HUES64 (cell line): ENCODE results near the gene CHRNE.
A peak's percentile ranks its signal among the peaks of the same experiment; 100 is the strongest.

Source experiments
- H3K27ac ChIP-seq: 2 replicates; pipeline ENCODE4 v1.7.0; 2013; ENCODE audit warnings: low read depth, low read length, inconsistent platforms
- H3K27me3 ChIP-seq: 2 replicates; pipeline ENCODE4 v1.6.1; 2013; ENCODE audit warnings: mild to moderate bottlenecking, low read length; ENCODE audit not compliant: insufficient read depth
- H3K36me3 ChIP-seq: 2 replicates; pipeline ENCODE4 v1.6.1; 2013; ENCODE audit warnings: mild to moderate bottlenecking, low read length; ENCODE audit not compliant: insufficient read depth
- H3K4me1 ChIP-seq: 2 replicates; pipeline ENCODE4 v1.6.1; 2013; ENCODE audit warnings: mild to moderate bottlenecking, low read length, moderate library complexity; ENCODE audit not compliant: insufficient read depth
- H3K4me3 ChIP-seq: 2 replicates; pipeline ENCODE4 v1.5.1; 2013; ENCODE audit warnings: mild to moderate bottlenecking, low read length, moderate library complexity
- H3K9ac ChIP-seq: 2 replicates; pipeline ENCODE4 v1.6.1; 2013; ENCODE audit warnings: mild to moderate bottlenecking, low read depth, low read length
- H3K9me3 ChIP-seq: 2 replicates; pipeline ENCODE4 v1.6.1; 2013; ENCODE audit warnings: low read depth, low read length; ENCODE audit not compliant: insufficient read depth
- WGBS: fragments of 150-250, 120-280 bp; methylation state at CpG from one replicate; pipeline ENCODE4 v1.1.7; 2013; ENCODE audit warnings: missing lambda C conversion rate; 5-methylcytosine and 5-hydroxymethylcytosine counted together

Gene CHRNE

GRCh38 chr17:4939546-4939795 is 36.6 kb upstream of the CHRNE start:
- Histone ChIP-seq H3K36me3 (peaks cover 48% of the 10 kb centered on the region), H3K27ac (peak overlapping the region; percentile 90), H3K9me3 (no peaks in the 10 kb centered on the region), H3K4me1 (peaks cover 13% of the 10 kb centered on the region; the same call in 1 of the 2 replicates), H3K27me3 (no peaks in the 10 kb centered on the region), H3K4me3 (peak overlapping the region; percentile 70), H3K9ac (peak overlapping the region; percentile 89)
- 1% methylated on average over 16 of the region's 16 CpGs for WGBS

- Histone ChIP-seq H3K36me3 (peaks cover 43% of the 10 kb centered on the region), H3K27me3 (no peaks in the 10 kb centered on the region), H3K9ac (peak overlapping the region; percentile 89), H3K4me3 (peak overlapping the region; percentile 70), H3K9me3 (no peaks in the 10 kb centered on the region), H3K4me1 (peaks cover 13% of the 10 kb centered on the region; the same call in 1 of the 2 replicates), H3K27ac (peak overlapping the region; percentile 90)
- 70% methylated on average over 19 of the region's 19 CpGs for WGBS
Observed at GRCh38 chr17:4938688-4939545, 36.0 kb upstream of the CHRNE start.

- Histone ChIP-seq H3K4me1 (peaks cover 13% of the 10 kb centered on the region; the same call in 1 of the 2 replicates), H3K27ac (no peak overlapping the region), H3K9ac (peak overlapping the region; percentile 89), H3K9me3 (no peaks in the 10 kb centered on the region), H3K27me3 (no peaks in the 10 kb centered on the region), H3K4me3 (no peak overlapping the region), H3K36me3 (peaks cover 34% of the 10 kb centered on the region)
- WGBS, result 92% methylated on average over 11 of the region's 11 CpGs
Observed at GRCh38 chr17:4938069-4938491, 35.2 kb upstream of the CHRNE start.

- Histone ChIP-seq H3K9ac (no peak overlapping the region), H3K9me3 (no peaks in the 10 kb centered on the region), H3K4me1 (peaks cover 13% of the 10 kb centered on the region; the same call in 1 of the 2 replicates), H3K27me3 (no peaks in the 10 kb centered on the region), H3K27ac (no peak overlapping the region), H3K4me3 (no peak overlapping the region), H3K36me3 (peaks cover 29% of the 10 kb centered on the region)
- WGBS, result 95% methylated on average over 16 of the region's 16 CpGs
Observed at GRCh38 chr17:4937553-4937952, 34.7 kb upstream of the CHRNE start.

- Histone ChIP-seq H3K27me3 (no peaks in the 10 kb centered on the region), H3K9me3 (no peaks in the 10 kb centered on the region), H3K4me3 (no peak overlapping the region), H3K9ac (no peak overlapping the region), H3K27ac (no peak overlapping the region), H3K36me3 (peaks cover 21% of the 10 kb centered on the region), H3K4me1 (peaks cover 13% of the 10 kb centered on the region; the same call in 1 of the 2 replicates)
- 93% methylated on average over 3 of the region's 3 CpGs for WGBS
Observed at GRCh38 chr17:4936436-4936835, 33.5 kb upstream of the CHRNE start.

GRCh38 chr17:4935650-4936049 is 32.8 kb upstream of the CHRNE start:
- no peak overlapping the region for H3K4me3 ChIP-seq
- H3K27me3 ChIP-seq, result no peaks in the 10 kb centered on the region
- no peaks in the 10 kb centered on the region for H3K9me3 ChIP-seq
- H3K36me3 ChIP-seq, result peaks cover 21% of the 10 kb centered on the region
- H3K27ac ChIP-seq, result no peak overlapping the region
- peaks cover 9% of the 10 kb centered on the region; the same call in 1 of the 2 replicates for H3K4me1 ChIP-seq
- no peak overlapping the region for H3K9ac ChIP-seq

GRCh38 chr17:4934173-4934979 is 31.5 kb upstream of the CHRNE start:
- H3K27me3 ChIP-seq, result no peaks in the 10 kb centered on the region
- H3K27ac ChIP-seq, result 0 out of 2 replicates have a peak overlapping the region, but pooled peaks have one; percentile 6
- H3K9ac ChIP-seq, result no peak overlapping the region
- peaks cover 9% of the 10 kb centered on the region; the same call in 1 of the 2 replicates for H3K4me1 ChIP-seq
- no peak overlapping the region for H3K4me3 ChIP-seq
- no peaks in the 10 kb centered on the region for H3K9me3 ChIP-seq
- H3K36me3 ChIP-seq, result peaks cover 21% of the 10 kb centered on the region
- WGBS, result 67% methylated on average over 14 of the region's 14 CpGs

GRCh38 chr17:4933646-4934045 is 30.7 kb upstream of the CHRNE start:
- WGBS, result 92% methylated on average over 16 of the region's 16 CpGs
- no peak overlapping the region for H3K27ac ChIP-seq
- H3K4me3 ChIP-seq, result no peak overlapping the region
- H3K9ac ChIP-seq, result no peak overlapping the region
- H3K4me1 ChIP-seq, result peaks cover 3% of the 10 kb centered on the region; the same call in 1 of the 2 replicates
- no peaks in the 10 kb centered on the region for H3K9me3 ChIP-seq
- H3K27me3 ChIP-seq, result no peaks in the 10 kb centered on the region
- H3K36me3 ChIP-seq, result peaks cover 21% of the 10 kb centered on the region

GRCh38 chr17:4932756-4933155 is 29.9 kb upstream of the CHRNE start:
- Histone ChIP-seq H3K27me3 (no peaks in the 10 kb centered on the region), H3K4me1 (no peaks in the 10 kb centered on the region), H3K9me3 (no peaks in the 10 kb centered on the region), H3K4me3 (no peak overlapping the region), H3K36me3 (peaks cover 13% of the 10 kb centered on the region), H3K9ac (no peak overlapping the region), H3K27ac (no peak overlapping the region)
- 90% methylated on average over 12 of the region's 12 CpGs for WGBS

GRCh38 chr17:4931963-4932362 is 29.1 kb upstream of the CHRNE start, which contains the start of gene GP1BA:
Gene GP1BA, plus strand, starts transcription at chr17:4932277. Its CDS starts 328 bp downstream, at chr17:4932605.
- Histone ChIP-seq H3K4me1 (no peaks in the 10 kb centered on the region), H3K27ac (no peak within 1 kb of the TSS), H3K27me3 (no peaks in the 10 kb centered on the region), H3K9ac (no peak within 1 kb of the TSS), H3K36me3 (peaks cover 5% of the 10 kb centered on the region), H3K9me3 (no peaks in the 10 kb centered on the region), H3K4me3 (no peak within 1 kb of the TSS)
- 93% methylated on average over 14 of the region's 14 CpGs for WGBS

GRCh38 chr17:4928881-4929280 is 26.0 kb upstream of the CHRNE start:
- Histone ChIP-seq H3K9me3 (no peaks in the 10 kb centered on the region), H3K27ac (no peak overlapping the region), H3K4me1 (no peaks in the 10 kb centered on the region), H3K9ac (no peak overlapping the region), H3K4me3 (no peak overlapping the region), H3K27me3 (no peaks in the 10 kb centered on the region), H3K36me3 (no peaks in the 10 kb centered on the region)
- WGBS, result 97% methylated on average over 18 of the region's 18 CpGs
